WTC11 (cell line): ENCODE results near the gene NRSN2. TPM values are rescaled to one million over a fixed set of nuclear protein-coding genes. Genes with fewer than 3 reads are reported as not detected.

Experiments used
- ATAC-seq: fragments of 200-7000 bp; cut with Tn5 transposase; 2 replicates; pipeline ENCODE4 v1.10.0; 2021; ENCODE audit warnings: mild to moderate bottlenecking, moderate library complexity
- CTCF ChIA-PET: fragments of 300-600 bp; sonication (Branson Sonifier 250); formaldehyde crosslinking; loops from one replicate; lab custom pipeline; 2021; ENCODE audit warnings: antibody characterized with exemption; lab: Charles Lee
- POLR2A ChIA-PET: fragments of 350-600 bp; sonication (Branson Sonifier 250); formaldehyde crosslinking; loops from one replicate; lab custom pipeline; 2021; ENCODE audit warnings: antibody characterized with exemption; lab: Charles Lee
- DNase-seq: peaks from one replicate; pipeline ENCODE4 v3.0.0; 2021; ENCODE audit warnings: low spot score
- H3K27ac Mint-ChIP-seq: 2 replicates; pipeline ENCODE4 v1.8.0; 2021; ENCODE audit warnings: mixed read lengths
- H3K27me3 Mint-ChIP-seq: 2 replicates; pipeline ENCODE4 v1.8.0; 2021; ENCODE audit warnings: low read depth, mild to moderate bottlenecking, moderate library complexity, mixed read lengths
- H3K36me3 Mint-ChIP-seq: 2 replicates; pipeline ENCODE4 v1.8.0; 2021; ENCODE audit warnings: mixed read lengths
- H3K4me1 Mint-ChIP-seq: 2 replicates; pipeline ENCODE4 v1.8.0; 2022; ENCODE audit warnings: mixed read lengths
- H3K4me3 Mint-ChIP-seq: 2 replicates; pipeline ENCODE4 v1.8.0; 2021; ENCODE audit warnings: mild to moderate bottlenecking, moderate library complexity, mixed read lengths
- H3K9me3 Mint-ChIP-seq: 2 replicates; pipeline ENCODE4 v1.8.0; 2021; ENCODE audit warnings: mixed read lengths
- ATF3 ChIP-seq: sonication (generic); formaldehyde crosslinking; conservative IDR thresholded peaks from 2 replicates; pipeline ENCODE4 v1.8.1; 2022; ENCODE audit warnings: mild to moderate bottlenecking, missing genetic modification reagents
- E2F1 ChIP-seq: sonication (generic); formaldehyde crosslinking; IDR thresholded peaks from 2 replicates; pipeline ENCODE4 v1.8.0; 2022; ENCODE audit warnings: mild to moderate bottlenecking, missing genetic modification reagents
- EMX1 ChIP-seq: fragments of 250-450 bp; sonication (Bioruptor Pico); IDR thresholded peaks from 2 replicates; pipeline ENCODE4 v1.8.0; 2021; ENCODE audit warnings: mild to moderate bottlenecking
- ETV6 ChIP-seq: sonication (generic); formaldehyde crosslinking; IDR thresholded peaks from 2 replicates; pipeline ENCODE4 v1.8.1; 2022; ENCODE audit warnings: mild to moderate bottlenecking, missing genetic modification reagents
- FOXJ3 ChIP-seq: sonication (generic); formaldehyde crosslinking; IDR thresholded peaks from 2 replicates; pipeline ENCODE4 v1.9.0; 2021; ENCODE audit warnings: missing genetic modification reagents, mild to moderate bottlenecking, borderline replicate concordance
- FOXK1 ChIP-seq: sonication (generic); formaldehyde crosslinking; IDR thresholded peaks from 2 replicates; pipeline ENCODE4 v1.8.0; 2022; ENCODE audit warnings: mild to moderate bottlenecking, moderate library complexity, missing genetic modification reagents
- FOXP1 ChIP-seq: sonication (generic); formaldehyde crosslinking; IDR thresholded peaks from 2 replicates; pipeline ENCODE4 v1.8.0; 2022; ENCODE audit warnings: missing genetic modification reagents, mild to moderate bottlenecking, moderate library complexity, borderline replicate concordance
- GABPB1 ChIP-seq: sonication (generic); formaldehyde crosslinking; IDR thresholded peaks from 2 replicates; pipeline ENCODE4 v1.8.1; 2023; ENCODE audit warnings: mild to moderate bottlenecking, missing genetic modification reagents
- GTF2I ChIP-seq: fragments of 250-450 bp; sonication (Bioruptor Pico); conservative IDR thresholded peaks from 2 replicates; pipeline ENCODE4 v1.4.0; 2021; ENCODE audit warnings: mild to moderate bottlenecking
- HMGA2 ChIP-seq: fragments of 250-450 bp; sonication (Bioruptor Pico); IDR thresholded peaks from 2 replicates; pipeline ENCODE4 v1.4.0; 2021; ENCODE audit warnings: mild to moderate bottlenecking, moderate library complexity
- HMGXB4 ChIP-seq: sonication (generic); formaldehyde crosslinking; IDR thresholded peaks from 2 replicates; pipeline ENCODE4 v1.8.1; 2023; ENCODE audit warnings: mild to moderate bottlenecking, moderate library complexity, missing genetic modification reagents
- MAX ChIP-seq: sonication (generic); formaldehyde crosslinking; IDR thresholded peaks from 2 replicates; pipeline ENCODE4 v1.8.0; 2022; ENCODE audit warnings: mild to moderate bottlenecking, missing genetic modification reagents
- MLX ChIP-seq: sonication (generic); formaldehyde crosslinking; IDR thresholded peaks from 2 replicates; pipeline ENCODE4 v1.8.1; 2023; ENCODE audit warnings: mild to moderate bottlenecking, missing genetic modification reagents, moderate library complexity
- NFE2L1 ChIP-seq: sonication (generic); formaldehyde crosslinking; IDR thresholded peaks from 2 replicates; pipeline ENCODE4 v1.8.1; 2023; ENCODE audit warnings: missing genetic modification reagents
- PRDM15 ChIP-seq: sonication (generic); formaldehyde crosslinking; IDR thresholded peaks from 2 replicates; pipeline ENCODE4 v1.8.0; 2022; ENCODE audit warnings: missing genetic modification reagents
- SMAD3 ChIP-seq: sonication (generic); formaldehyde crosslinking; IDR thresholded peaks from 2 replicates; pipeline ENCODE4 v1.8.0; 2022; ENCODE audit warnings: missing genetic modification reagents, mild to moderate bottlenecking, borderline replicate concordance
- SMAD4 ChIP-seq: sonication (generic); formaldehyde crosslinking; IDR thresholded peaks from 2 replicates; pipeline ENCODE4 v1.8.0; 2022; ENCODE audit warnings: mild to moderate bottlenecking, missing genetic modification reagents
- USF2 ChIP-seq: sonication (generic); formaldehyde crosslinking; IDR thresholded peaks from 2 replicates; pipeline ENCODE4 v1.8.1; 2023; ENCODE audit warnings: mild to moderate bottlenecking, missing genetic modification reagents, moderate library complexity
- ZMAT4 ChIP-seq: fragments of 250-450 bp; sonication (Bioruptor Pico); IDR thresholded peaks from 2 replicates; pipeline ENCODE4 v1.9.0; 2021; ENCODE audit warnings: mild to moderate bottlenecking
- ZNF121 ChIP-seq: sonication (generic); formaldehyde crosslinking; IDR thresholded peaks from 2 replicates; pipeline ENCODE4 v1.8.0; 2023; ENCODE audit warnings: missing genetic modification reagents
- ZNF219 ChIP-seq: sonication (generic); formaldehyde crosslinking; IDR thresholded peaks from 2 replicates; pipeline ENCODE4 v1.8.0; 2023; ENCODE audit warnings: missing genetic modification reagents, mild to moderate bottlenecking, borderline replicate concordance
- ZNF396 ChIP-seq: fragments of 250-450 bp; sonication (Bioruptor Pico); IDR thresholded peaks from 2 replicates; pipeline ENCODE4 v1.8.0; 2021; ENCODE audit warnings: mild to moderate bottlenecking, moderate library complexity, borderline replicate concordance
- ZNF416 ChIP-seq: fragments of 250-450 bp; sonication (Bioruptor Pico); IDR thresholded peaks from 2 replicates; pipeline ENCODE4 v1.9.0; 2021; ENCODE audit warnings: mild to moderate bottlenecking, inconsistent platforms
- ZNF423 ChIP-seq: fragments of 250-450 bp; sonication (Bioruptor Pico); IDR thresholded peaks from 2 replicates; pipeline ENCODE4 v2.1.2; 2022; ENCODE audit warnings: mild to moderate bottlenecking, moderate library complexity
- ZNF425 ChIP-seq: fragments of 250-450 bp; sonication (Bioruptor Pico); conservative IDR thresholded peaks from 2 replicates; pipeline ENCODE4 v1.9.0; 2021; ENCODE audit warnings: mild to moderate bottlenecking
- total RNA-seq: library from RNA; stranded (reverse); gene quantifications from 3 replicates; pipeline ENCODE4 v1.2.3, GENCODE V29; 2021

The NRSN2 gene
- total RNA-seq, 1 experiment from 2014 or later, result 23.0 TPM

GRCh38 chr20:310645-311044, 36.3 kb upstream of the NRSN2 start:
- POLR2A ChIA-PET, result interaction anchor here (0.6 to 2.6 kb wide), 6 partner anchors 11 to 69 kb away, joined by 3 to 47 read pairs (median 6); partner anchors contain the start of gene SOX12

GRCh38 chr20:311609-312008, 35.3 kb upstream of the NRSN2 start:
- Mint-ChIP-seq H3K9me3 (no peaks in the 10 kb centered on the region), H3K27me3 (peaks cover 2% of the 10 kb centered on the region), H3K4me3 (no peak overlapping the region), H3K27ac (peak overlapping the region; percentile 79; the same call in 1 of the 2 replicates), H3K4me1 (peaks cover 28% of the 10 kb centered on the region), H3K36me3 (no peaks in the 10 kb centered on the region)
- TF ChIP-seq FOXJ3 (CRISPR knock-in tag) (no peak), ZNF425 (no peak), GABPB1 (CRISPR knock-in tag) (no peak), FOXK1 (CRISPR knock-in tag) (no peak), SMAD4 (CRISPR knock-in tag) (no peak), PRDM15 (CRISPR knock-in tag) (no peak), ZNF416 (CRISPR knock-in tag) (no peak), E2F1 (CRISPR knock-in tag) (no peak), FOXP1 (no peak), HMGA2 (CRISPR knock-in tag) (no peak), NFE2L1 (CRISPR knock-in tag) (no peak), MLX (CRISPR knock-in tag) (no peak), GTF2I (CRISPR knock-in tag) (no peak), USF2 (CRISPR knock-in tag) (no peak), ATF3 (no peak), MAX (CRISPR knock-in tag) (no peak), ZNF121 (CRISPR knock-in tag) (no peak), ZMAT4 (CRISPR knock-in tag) (no peak)
- DNase-seq (no peak), ATAC-seq (no peak)
- POLR2A ChIA-PET, result interaction anchor here (0.9 kb wide), 1 partner anchor 13 kb away, joined by 4 read pairs; no protein-coding TSS in a partner anchor
- CTCF ChIA-PET, result interaction anchor here (1.0 to 5.3 kb wide), 4 partner anchors 12 to 43 kb away, joined by 4 to 35 read pairs (median 16); partner anchors contain the start of gene ZCCHC3

More at GRCh38 chr20:310645-311044, 36.3 kb upstream of the NRSN2 start:
- peak overlapping the region; percentile 85 for H3K27ac Mint-ChIP-seq
- ATAC-seq, result no peak
- H3K4me1 Mint-ChIP-seq, result peaks cover 30% of the 10 kb centered on the region
- no peaks in the 10 kb centered on the region for H3K36me3 Mint-ChIP-seq
- CTCF ChIA-PET, result interaction anchor here (0.5 to 5.3 kb wide), 7 partner anchors 10 to 48 kb away, joined by 3 to 39 read pairs (median 18); partner anchors contain the start of genes SOX12 and ZCCHC3
- peak overlapping the region; percentile 72 for H3K4me3 Mint-ChIP-seq
- H3K27me3 Mint-ChIP-seq, result peaks cover 5% of the 10 kb centered on the region
- DNase-seq, result no peak
- H3K9me3 Mint-ChIP-seq, result no peaks in the 10 kb centered on the region
- TF ChIP-seq ZNF219, result no peak
- no peak for TF ChIP-seq EMX1 (CRISPR knock-in tag)
- TF ChIP-seq ZNF423, result no peak
- TF ChIP-seq SMAD3, result no peak
- no peak for TF ChIP-seq ETV6
- 0 out of 2 replicates have a peak, but pooled peaks have one; percentile 3 for TF ChIP-seq HMGXB4 (CRISPR knock-in tag)
- TF ChIP-seq FOXJ3 (CRISPR knock-in tag), result no peak
- no peak for TF ChIP-seq ZNF396
